ENCODE measurements around the gene ZMIZ1.
A peak's percentile ranks its signal among the peaks of the same experiment; 100 is the strongest.

Gene ZMIZ1

DNA sequence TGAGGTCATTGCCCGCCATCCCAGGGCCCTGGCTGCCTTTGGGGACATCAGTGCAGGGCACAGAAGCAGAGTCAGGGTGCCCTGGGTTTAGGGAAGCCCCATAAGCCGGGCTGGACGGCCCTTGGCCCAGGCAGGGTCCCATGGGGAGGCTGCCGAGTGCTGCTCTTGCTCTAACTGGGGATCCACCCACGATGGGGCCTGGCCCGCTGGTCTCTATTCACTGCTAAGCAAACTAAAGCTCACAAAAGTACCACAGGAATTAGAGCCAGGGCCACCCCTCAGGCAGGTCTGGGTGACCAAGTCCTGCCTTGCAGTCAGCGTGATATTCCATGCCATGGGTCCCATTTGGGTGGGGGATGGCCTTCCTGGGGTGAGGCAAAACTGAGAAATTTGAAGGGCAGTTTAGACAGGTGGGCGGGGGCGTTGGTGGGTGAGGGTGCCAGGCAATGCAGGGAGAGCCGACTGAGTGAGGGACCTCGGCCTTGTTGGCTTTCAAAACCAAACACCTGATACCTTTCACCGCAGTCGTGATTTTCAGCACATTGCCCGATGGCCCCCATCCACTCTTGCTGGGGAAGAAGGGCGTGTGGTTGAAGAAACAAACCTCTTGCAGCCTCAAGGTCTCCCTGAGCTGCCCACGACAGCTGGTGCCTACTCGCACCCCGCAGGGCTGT, 185.7 kb downstream of the ZMIZ1 start:
- no peak for DNase-seq

DNA sequence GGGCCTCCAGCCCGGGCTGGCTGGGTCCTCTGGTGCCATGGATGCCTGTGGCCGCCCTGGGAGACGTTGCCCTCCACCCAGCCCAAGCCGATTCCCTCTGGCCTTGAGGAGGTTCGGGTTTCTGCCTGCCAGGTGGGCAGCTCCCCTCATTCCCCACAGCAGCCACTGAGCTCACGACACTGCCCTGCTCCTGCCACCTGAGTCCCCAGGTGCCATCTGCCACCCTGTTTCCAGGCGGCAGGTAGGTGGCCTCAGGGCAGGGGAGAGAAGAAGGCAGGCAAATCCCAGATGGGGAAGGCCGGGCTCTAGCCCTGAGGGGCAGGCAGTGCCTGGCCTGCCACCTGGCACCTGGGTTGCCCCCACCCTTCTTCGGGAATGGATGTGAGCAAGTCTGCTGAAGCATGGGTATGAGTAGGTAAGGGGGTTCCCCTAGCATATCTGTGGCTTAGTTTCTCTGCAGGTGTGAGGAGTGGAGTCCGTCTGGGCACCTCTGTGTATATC, 186.3 kb downstream of the ZMIZ1 start:
- no peak for DNase-seq

DNA sequence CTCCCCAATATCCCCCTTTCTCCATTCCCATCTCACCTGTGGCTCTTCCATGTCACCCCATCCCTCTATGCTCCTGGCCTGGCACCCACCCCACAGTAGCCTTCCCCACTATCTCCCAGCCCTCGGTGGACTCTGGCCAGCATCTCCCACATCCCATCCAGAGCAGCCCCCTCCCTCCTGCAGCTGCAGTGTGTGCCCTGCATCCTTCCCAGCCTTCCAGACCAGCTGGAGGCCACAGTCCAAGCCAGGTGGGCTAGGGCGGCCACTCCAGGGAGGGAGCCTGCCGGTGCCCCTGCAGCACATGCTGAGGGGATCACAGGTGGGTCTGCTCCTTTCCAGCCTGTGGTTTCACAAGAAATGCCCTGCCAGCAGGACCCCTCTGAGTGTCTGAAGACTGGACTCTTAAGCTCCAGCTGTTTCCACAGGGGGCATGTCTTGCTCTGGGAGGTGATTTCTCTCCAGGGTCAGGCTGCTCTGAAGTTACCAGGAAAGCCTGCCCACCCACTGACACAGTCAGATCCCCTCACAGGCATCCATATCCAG, 187.6 kb downstream of the ZMIZ1 start:
- no peak for DNase-seq

DNA sequence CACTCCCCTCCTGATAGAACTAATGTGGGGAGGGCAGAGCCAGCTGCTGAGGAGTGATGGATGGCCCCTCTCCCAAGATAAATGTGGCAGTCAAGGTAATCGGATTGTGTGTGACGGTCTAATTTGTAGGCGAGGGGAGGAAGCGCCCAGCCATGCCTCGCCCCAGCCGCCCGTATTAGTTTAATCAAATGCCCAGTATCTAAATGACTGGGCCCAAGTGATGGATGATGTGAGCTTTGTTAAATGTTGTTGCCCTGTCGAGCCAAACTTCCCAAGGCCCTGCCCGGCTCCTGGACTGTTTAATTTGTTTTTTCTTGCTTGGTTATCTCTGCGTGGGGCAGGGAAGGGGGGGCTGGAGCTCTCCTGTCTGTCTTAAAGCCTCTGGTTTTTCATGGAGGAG, 190.1 kb downstream of the ZMIZ1 start:
- DNase-seq, result no peak

DNA sequence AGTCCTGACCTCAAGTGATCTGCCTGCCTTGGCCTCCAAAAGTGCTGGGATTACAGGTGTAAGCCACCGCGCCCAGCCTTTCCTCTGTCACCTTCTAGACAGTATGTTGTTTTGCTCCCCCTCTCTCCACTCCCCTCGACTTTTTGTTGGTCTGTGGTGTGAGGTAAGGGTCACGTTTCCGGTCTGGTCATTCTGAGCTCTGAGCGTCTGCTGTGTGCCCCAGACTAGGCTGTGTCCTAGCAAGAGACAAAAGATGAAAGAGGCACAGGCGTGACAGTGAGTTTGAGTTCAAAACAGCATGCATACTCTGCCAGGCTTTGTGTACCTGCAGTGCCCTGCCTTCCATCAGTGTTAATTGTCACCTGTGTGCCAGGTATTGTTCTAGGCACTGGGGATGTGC, 191.1 kb downstream of the ZMIZ1 start:
- DNase-seq, result no peak

DNA sequence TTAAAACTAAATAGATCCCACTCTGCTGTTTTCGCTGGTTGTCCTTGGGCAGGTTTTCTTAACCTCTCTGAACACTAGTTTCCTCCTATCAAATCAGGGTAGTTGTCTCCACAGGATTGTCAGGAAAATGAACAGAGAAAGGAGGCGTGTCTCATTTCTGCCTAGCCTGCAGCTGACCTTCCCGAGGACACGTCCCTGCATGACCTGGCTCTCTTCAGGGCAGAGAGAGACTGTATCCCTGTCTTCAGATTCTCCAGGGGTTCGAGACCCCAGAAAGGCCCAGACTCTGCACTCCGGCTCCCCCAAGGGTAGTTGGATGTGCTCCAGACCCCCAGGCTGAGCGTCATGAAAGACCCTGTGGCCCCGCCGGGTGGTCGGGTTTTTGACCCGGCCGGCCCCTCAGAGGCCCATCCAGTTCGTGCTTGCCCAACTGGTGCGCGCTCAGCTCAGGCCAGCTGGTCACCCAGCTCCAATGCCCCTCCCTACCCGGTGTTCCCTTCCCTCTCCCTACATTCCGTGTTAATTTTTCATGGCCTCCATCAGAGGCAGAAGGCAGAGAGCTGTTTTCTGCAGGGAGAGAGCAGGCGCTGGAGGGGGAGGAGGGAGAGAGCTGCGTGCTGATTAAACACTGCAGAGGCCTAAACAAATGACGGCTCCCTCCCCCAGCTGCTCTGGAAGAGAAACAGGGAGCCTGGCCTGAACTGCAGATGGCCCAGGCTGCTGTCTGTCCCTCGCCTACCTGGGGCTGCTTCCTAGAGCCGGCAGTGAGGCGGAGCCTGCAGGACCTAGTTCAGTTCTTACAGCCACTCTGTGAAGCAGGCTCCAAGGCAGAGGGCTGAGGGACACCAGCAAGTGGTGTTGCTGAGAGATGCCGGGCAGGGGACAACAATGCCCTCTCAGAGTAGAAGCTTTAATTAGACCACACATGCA, 192.3 kb downstream of the ZMIZ1 start:
- no peak for DNase-seq

DNA sequence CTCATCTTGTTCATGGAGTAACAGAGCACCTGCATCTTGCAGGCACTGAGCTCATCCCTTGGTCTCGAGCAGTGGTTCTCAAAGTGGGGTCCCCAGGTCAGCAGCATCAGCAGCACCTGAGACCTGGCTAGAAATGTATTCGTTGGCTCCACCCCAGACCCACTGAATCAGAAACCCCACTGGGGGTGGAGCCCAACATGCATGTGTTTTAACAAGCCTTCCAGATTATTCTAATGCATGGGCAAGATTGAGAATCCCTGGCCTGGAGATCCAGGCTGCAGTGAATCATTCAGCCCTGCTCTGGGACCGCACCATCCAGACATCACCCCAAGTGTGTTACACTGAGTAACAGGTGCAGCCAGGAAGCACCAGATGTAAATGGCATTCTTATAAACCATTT, 193.4 kb downstream of the ZMIZ1 start:
- DNase-seq, result no peak

DNA sequence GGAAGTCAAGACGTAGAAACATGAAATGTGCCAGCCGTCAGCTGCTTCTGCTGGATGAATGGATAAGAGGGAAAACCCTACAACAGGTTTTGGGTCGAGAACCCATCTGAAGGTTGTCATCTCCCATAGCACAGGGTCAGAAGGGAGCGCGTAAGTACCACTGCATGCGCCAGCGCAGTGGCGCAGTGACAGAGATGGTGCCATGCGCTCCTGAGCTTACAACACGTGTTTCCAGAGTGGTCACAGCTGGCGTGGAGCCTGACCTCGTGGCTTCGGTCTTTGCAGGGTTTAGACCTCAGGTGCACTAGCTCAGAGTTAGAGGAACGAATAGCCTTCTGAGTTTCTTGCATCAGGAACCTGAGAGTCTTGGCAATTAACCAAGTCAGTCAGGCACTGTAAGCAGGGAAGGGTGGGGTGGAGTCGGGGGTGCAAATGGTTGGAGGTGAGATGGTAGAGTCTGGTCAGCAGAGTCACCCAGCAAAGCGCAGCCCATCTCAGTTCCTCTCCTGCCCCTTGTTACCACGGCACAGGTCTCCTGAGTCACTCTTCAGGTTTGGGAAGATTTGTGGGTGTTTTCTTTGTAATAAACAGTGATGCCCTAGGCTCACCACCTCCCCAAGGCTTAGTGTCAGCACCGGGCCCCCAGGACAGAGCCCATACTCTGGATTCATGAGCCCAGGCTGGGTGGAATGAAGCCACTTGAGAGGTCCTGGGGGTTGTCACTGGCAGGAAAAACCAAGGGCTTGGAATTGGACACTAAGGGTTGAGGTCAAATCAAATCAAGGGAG, 194.4 kb downstream of the ZMIZ1 start:
- no peak for DNase-seq

DNA sequence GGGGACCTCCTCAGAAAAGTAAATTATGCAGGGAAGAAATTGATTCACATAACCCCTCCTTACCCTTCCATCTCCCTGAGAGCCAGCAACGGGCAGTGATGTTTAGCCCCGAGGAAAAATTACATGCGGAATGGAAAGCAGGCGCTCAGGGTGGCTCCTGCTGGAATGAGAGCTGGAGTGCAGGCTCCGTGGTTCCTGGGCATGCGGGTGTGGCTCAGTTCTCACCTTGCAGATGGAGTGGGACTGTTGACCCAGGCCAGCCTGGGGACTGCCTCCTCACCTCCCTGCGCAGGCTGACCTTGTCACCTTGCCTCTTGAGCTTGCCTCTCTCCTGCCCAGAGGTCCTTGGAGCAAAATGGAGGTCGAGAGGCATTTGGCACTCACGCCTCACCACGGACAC, 195.2 kb downstream of the ZMIZ1 start:
- DNase-seq, result no peak

DNA sequence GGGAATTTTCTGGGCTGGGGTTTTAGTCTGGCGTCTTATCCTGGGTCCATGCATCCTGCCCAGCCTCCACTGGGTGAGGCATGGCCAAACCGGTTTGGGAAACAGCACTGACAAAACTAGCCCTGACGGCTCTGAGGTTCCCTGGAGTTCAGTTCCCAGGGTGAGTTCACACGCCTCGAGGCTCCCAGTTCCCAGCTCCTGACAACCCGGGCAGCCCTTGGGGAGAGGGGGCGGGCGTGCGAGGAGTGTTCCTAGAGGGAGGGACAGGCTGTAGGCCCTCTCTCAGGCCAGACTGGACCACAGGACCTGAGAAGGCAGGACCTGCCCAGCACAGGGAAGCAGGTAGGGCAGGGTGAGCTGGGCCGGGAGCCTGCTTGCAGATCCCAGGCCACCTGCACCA, 196.2 kb downstream of the ZMIZ1 start:
- no peak for DNase-seq

DNA sequence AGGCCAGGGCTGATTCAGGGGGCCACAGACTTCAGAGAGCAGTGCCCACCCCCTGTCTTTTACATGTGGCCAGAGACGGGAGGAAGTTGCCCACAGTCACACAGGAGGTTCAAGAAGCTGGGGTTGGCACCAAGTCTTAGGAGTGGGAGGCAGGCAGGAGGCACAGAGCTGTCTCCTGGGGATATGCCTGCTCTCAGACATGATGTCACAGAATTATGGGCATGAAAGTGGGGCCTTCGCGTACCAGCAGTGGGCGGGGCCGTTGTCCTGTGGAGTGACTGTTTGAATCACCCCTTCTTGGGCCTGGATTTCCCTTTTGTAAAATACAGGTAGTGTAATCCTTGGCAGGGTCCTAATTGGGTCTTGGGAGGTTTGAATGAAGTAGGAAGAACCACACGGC, 197.3 kb downstream of the ZMIZ1 start:
- no peak for DNase-seq

DNA sequence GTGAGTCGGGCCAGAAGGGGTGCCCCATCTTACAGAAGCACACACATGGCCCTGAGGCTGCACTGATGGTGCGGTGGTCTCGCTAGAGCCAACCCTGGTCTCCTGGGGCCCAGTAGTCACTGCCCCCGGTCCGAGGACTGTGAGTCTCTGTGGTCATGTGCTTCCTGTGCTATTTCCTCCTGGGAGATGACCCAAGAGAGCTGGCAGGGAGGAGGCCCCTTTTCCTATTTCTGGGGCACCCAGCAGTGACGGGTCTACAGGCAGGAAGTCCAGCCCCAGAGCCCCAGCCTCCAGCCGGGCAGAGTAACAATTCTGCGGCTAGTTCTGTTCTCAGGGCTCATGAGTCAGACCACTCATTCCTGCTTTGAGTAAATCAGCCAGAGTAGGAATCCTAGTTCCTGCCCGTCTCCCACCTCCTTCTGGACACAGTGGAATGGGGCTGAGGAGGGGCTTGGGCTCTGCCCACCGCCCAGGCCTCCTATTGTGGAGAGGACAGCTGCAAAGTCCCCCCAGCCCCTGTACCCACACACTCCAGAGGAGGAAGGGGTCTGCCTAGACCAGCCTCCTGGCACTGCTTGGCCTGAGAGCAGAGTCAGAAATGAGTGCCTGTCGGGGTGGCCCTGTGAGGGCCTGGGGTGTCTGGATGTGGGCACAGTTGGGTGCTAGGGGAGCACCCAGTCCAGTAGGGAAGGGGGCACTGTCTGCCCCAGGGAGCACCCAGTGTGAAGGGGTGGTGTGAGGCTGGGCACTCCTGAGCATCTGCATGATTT, 198.0 kb downstream of the ZMIZ1 start:
- peak; percentile 90 for DNase-seq

DNA sequence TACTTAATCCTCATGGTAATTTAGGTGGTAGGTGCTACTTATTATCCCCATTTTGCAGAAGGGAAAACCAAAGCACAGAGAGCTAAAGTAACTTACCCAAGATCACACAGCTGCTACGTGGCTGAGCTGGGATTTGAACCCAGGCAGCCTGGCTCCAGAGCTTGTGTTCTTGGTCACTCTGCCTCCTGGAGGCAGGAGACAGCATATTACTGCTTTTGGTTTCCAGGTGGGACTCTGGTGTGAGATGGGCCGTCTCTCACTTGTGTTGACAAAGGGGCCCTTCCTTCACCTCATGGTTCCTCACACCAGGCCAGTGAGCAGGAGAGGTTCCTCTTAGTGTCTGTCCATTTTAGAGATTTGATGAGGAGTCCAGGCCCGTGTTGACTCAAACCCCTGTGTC, 198.7 kb downstream of the ZMIZ1 start:
- DNase-seq, result no peak

DNA sequence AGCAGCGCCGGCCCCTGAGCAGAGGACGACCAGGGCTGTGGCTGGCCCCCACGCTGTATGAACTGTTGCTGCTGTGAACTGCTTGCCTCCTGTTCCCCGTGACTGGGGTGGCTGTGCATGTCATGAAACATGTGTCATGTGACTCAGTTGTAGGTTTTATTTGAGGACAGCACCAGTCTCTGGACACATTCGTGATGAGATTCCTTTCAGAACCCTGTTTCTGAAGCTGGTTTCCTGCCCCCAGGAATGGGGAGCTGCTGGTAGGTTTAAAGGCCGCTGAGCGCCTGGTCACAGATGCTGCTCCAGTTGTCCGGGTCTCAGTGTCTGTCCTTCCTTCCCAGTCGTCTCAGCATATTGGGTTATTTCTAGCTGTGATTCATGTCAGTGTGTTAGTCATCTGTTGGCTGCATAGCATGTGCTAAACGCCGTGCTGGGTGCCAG, 199.4 kb downstream of the ZMIZ1 start:
- DNase-seq, result peak; percentile 19

DNA sequence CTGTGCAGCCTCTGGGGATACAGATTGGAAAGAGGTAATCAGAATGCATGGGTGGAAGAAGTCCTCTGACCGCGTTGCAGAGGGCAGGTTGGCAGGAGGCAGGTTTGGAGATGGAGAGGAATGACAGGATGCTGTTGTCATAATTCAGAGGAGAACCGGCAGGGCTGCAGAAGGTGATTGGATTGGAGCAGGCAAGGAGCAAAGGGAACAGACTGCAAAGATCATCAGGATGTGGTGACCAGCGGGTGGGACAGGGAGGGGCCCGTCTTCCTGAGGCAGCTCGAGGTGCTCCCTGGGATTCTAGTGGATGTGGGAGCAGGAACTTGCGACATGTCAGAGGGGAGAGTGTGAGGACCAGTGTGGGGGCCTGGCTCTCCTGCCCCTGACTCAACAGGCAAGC, 200.0 kb downstream of the ZMIZ1 start:
- DNase-seq, result no peak

DNA sequence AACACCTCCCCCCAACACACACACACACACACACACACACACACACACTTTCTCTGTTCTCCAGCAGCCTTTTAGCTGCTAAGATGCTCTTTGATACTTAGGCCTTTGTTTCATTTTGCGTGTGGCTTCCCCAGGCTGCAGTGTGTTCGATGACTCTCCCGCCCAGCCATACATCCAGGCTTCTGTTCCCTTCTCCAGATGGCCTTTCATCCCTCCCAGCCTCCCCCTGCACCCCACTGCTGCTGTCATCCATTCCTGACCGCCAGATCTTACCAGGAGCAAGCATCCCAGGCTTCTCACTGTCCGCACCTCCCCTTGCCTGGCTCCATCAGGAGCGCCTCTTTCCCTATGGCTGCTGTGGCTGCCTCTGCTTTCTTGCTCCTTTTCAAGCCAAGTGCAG, 200.7 kb downstream of the ZMIZ1 start:
- DNase-seq, result no peak

DNA sequence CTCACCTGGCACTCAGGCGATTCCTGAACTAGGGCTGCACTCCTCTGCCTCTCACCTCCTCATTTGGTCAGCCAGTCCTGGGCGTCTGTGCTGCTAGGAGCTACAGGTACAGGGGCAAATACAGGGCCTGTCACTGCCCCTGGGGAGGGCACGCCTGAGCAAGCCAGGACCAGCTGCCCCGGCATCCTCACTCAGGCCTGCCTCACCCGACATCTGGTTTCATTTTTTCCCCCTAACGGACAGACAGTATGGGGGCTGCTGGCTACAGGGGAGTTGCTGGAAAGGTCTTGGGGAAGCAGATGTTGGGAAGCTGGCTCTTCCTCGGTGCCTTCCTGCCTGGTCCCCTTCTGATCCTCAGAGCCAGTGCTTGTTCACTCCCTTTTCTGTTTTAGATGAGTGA, 201.2 kb downstream of the ZMIZ1 start:
- no peak for DNase-seq

DNA sequence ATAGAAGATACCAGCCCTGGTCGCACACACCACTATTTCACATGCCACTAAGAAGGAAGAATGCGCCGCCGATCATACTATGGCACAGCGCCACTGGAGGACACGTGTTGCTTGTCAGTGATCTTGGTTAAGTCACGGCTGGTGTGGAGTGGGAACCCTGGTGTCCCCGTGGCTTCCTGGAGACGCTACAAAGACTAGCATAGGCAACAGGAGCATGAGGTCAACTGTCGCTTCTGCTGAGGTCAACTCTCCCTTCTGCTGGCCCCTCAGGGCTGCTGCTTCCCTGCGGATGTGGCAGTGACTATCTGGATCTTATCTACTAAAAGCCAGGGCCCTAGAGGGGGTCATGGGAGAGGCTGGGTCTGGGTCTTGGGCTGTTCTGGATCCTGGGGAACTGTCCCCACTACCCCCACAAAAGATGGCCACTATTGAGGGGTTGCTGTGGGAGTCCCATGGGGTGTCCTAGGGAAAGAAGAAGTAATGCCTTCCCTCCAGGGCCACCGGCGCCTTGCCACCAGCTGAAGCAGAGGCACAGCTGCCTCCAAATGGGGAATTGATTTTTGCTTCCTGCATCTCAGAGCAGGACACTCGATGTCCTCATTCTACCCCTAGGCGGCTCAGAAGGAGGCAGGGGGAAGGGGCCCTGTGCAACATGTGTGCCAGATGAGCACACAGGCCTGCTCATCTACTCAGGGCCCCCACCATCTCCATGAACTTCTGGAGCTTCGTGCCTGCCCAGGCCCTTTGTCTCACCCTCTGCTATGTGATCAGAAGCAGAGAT, 201.9 kb downstream of the ZMIZ1 start:
- peak; percentile 80 for DNase-seq

DNA sequence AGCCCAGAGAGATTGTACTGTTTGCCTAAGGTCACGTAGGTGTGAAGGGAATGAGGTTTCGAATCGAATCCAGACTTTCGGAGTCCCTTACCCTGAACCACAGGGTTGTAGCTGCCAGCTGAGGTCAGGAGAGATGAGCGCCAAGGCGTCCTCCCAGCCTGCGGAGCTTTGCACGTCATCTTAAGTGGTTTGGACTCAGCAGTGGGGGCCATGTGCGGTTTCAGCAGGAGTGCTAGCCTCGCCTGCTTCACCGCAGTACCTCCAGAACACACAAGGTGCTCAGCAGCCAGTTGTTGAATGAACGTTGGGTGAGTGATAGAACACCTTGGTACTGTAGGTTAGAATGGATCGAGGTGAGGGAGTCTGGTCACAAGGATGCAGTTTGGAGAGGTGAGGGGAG, 203.6 kb downstream of the ZMIZ1 start:
- DNase-seq, result no peak

DNA sequence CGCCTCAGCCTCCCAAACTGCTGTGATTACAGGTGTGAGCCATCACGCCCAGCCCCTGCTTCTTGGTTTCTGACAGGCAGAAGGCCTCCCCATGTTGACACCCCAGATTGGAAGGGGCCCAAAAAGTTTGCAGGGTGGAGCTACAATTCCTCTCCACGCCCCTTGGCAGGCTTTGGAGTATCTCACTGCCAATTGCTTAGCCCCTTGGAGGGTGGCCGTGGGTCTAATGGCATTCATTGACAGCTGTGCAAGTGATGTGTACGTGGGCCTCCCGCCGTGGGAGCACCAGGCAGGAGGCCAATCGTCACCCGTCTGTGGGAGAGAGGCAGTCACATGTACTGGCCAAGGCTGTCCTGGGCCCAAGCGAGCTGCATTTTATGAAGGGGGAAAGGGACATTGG, 204.8 kb downstream of the ZMIZ1 start:
- DNase-seq, result no peak
